Colonic mucosa (tissue), 4 donors: ENCODE results near the gene CDK5RAP1. TPM values are rescaled to one million over a fixed set of nuclear protein-coding genes. Genes with fewer than 3 reads are reported as not detected.

ENCODE experiments used
- DNase-seq: peaks from one replicate; pipeline ENCODE4 v3.0.0-alpha.2; 2020
- H3K27ac ChIP-seq: fragments of 200-600 bp; one replicate; pipeline ENCODE4 v1.8.0; 2021
- H3K27me3 ChIP-seq: fragments of 200-600 bp; one replicate; pipeline ENCODE4 v1.8.0; 2021
- H3K36me3 ChIP-seq: fragments of 200-600 bp; one replicate; pipeline ENCODE4 v1.8.0; 2021
- H3K4me1 ChIP-seq: fragments of 200-600 bp; one replicate; pipeline ENCODE4 v1.8.0; 2021; ENCODE audit warnings: mild to moderate bottlenecking
- H3K4me3 ChIP-seq: fragments of 200-600 bp; one replicate; pipeline ENCODE4 v1.8.0; 2021
- H3K9ac ChIP-seq, 2 donors: one replicate each; pipeline ENCODE4 v1.7.0; 2013; ENCODE audit warnings: control low read depth in 2 of 2, low read depth in 2 of 2, low read length in 2 of 2
- H3K9me3 ChIP-seq: fragments of 200-600 bp; one replicate; pipeline ENCODE4 v1.8.0; 2021
- intact Hi-C: fragments of 100-400 bp; cut with DNase I; formaldehyde crosslinking; loops from one replicate; pipeline ENCODE4 v1.14.1; 2022
- total RNA-seq, 2 donors: library from RNA; stranded (reverse); fragmentation: NEBNext Ultra II Directional in 1 of 2; extraction: Animal tissue kit (Norgen Biotek cat#: 25700) in 1 of 2; gene quantifications; one replicate each; pipeline ENCODE4 v1.2.1, GENCODE V29; 2021
- TF ChIP-seq, protein P1 (sequence below): fragments of 200-600 bp; IDR thresholded peaks from one replicate; pipeline ENCODE4 v1.8.0; 2022; ENCODE audit warnings: antibody characterized with exemption, mild to moderate bottlenecking
- donor health status: healthy.
- donor health status: DM: no; HTN: no; CAD: no.
- donor health status: DM: no; HTN: no; CAD: no.

The CDK5RAP1 gene
- total RNA-seq, 2 donors from 2014 or later = 18.2 to 31.0 TPM

DNA sequence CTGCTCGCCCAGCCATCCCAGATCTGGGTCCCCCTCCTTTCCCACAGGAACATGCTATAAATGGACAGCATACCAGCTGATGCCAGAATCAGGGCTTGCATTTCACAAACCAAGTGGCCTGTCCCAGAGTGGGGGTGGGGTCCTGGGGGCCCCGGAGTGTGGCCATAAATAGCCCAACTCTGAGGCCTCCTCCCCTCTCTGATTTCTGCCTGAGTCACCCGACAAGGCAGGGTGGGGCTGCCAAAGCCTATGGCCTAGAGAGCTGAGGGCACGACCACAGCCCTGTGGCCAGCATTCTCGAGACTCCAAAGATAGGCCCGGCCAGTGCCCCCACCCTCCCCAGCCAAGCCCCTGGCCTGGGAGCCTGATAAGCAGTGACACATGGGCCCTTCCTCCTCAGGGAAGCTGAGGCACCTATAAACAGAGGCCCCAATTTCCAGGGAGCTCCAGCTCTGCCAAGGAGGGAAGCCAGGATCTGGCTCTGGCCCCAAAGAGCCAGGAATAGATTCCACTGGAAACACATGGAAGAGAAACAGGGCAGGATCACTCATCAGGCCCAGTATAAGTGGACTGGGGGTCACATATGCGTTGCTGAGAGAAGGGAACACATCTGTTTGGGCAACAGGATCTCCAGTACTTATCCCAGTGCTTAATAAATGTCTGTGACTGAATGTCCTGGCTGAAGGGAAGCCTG is 22.0 kb upstream of the CDK5RAP1 start:
- intact Hi-C loops = no loop called here
- TF ChIP-seq, protein P1, sequence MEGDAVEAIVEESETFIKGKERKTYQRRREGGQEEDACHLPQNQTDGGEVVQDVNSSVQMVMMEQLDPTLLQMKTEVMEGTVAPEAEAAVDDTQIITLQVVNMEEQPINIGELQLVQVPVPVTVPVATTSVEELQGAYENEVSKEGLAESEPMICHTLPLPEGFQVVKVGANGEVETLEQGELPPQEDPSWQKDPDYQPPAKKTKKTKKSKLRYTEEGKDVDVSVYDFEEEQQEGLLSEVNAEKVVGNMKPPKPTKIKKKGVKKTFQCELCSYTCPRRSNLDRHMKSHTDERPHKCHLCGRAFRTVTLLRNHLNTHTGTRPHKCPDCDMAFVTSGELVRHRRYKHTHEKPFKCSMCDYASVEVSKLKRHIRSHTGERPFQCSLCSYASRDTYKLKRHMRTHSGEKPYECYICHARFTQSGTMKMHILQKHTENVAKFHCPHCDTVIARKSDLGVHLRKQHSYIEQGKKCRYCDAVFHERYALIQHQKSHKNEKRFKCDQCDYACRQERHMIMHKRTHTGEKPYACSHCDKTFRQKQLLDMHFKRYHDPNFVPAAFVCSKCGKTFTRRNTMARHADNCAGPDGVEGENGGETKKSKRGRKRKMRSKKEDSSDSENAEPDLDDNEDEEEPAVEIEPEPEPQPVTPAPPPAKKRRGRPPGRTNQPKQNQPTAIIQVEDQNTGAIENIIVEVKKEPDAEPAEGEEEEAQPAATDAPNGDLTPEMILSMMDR = no peak
- Histone ChIP-seq H3K27ac (no peak overlapping the region), H3K9me3 (no peaks in the 10 kb centered on the region), H3K4me1 (no peaks in the 10 kb centered on the region), H3K4me3 (no peak overlapping the region), H3K9ac (no peak overlapping the region), H3K27me3 (no peaks in the 10 kb centered on the region), H3K36me3 (no peaks in the 10 kb centered on the region)
- peak; percentile 44 for DNase-seq

- Histone ChIP-seq H3K27ac (no peak overlapping the region), H3K9me3 (no peaks in the 10 kb centered on the region), H3K36me3 (no peaks in the 10 kb centered on the region), H3K4me1 (no peaks in the 10 kb centered on the region), H3K9ac (no peak overlapping the region), H3K27me3 (no peaks in the 10 kb centered on the region), H3K4me3 (no peak overlapping the region)
- DNase-seq = no peak
- intact Hi-C loops = no loop called here
- TF ChIP-seq, protein P1 = no peak
Observed at GRCh38 chr20:33419140-33419974, 18.0 kb upstream of the CDK5RAP1 start.

GRCh38 chr20:33418033-33418432 is 16.7 kb upstream of the CDK5RAP1 start:
- Histone ChIP-seq H3K9me3 (no peaks in the 10 kb centered on the region), H3K27me3 (no peaks in the 10 kb centered on the region), H3K36me3 (no peaks in the 10 kb centered on the region), H3K4me1 (no peaks in the 10 kb centered on the region), H3K27ac (no peak overlapping the region), H3K4me3 (no peak overlapping the region), H3K9ac (no peak overlapping the region)
- no peak for DNase-seq
- intact Hi-C loops = no loop called here
- TF ChIP-seq, protein P1 = no peak

DNA sequence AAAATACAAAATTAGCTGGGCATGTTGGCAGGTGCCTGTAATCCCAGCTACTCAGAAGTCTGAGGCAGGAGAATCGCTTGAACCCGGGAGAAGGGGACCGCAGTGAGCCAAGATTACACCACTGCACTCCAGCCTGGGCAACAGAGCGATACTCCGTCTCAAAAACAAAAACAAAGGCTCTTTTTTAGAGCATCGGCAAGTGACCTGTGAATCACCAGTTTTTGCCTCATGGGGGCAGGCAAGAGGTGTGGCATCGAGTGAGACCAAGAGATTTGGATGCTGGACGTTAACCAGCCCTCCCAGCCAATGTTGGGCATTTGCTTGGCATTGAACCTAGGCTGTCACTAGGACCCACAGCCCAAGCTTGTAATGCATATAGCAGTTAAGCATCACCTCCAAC is 14.6 kb upstream of the CDK5RAP1 start:
- intact Hi-C loops = no loop called here
- TF ChIP-seq, protein P1 = peak; percentile 20
- H3K27ac ChIP-seq = no peak overlapping the region
- no peak overlapping the region for H3K9ac ChIP-seq
- no peaks in the 10 kb centered on the region for H3K4me1 ChIP-seq
- no peaks in the 10 kb centered on the region for H3K9me3 ChIP-seq
- no peaks in the 10 kb centered on the region for H3K27me3 ChIP-seq
- peak; percentile 29 for DNase-seq
- no peaks in the 10 kb centered on the region for H3K36me3 ChIP-seq
- no peak overlapping the region for H3K4me3 ChIP-seq

GRCh38 chr20:33412484-33412838 is 11.1 kb upstream of the CDK5RAP1 start:
- H3K9ac ChIP-seq = no peak overlapping the region
- H3K36me3 ChIP-seq = no peaks in the 10 kb centered on the region
- TF ChIP-seq, protein P1 = no peak
- no peak for DNase-seq
- H3K27ac ChIP-seq = no peak overlapping the region
- intact Hi-C loops = no loop called here
- H3K9me3 ChIP-seq = no peaks in the 10 kb centered on the region
- no peaks in the 10 kb centered on the region for H3K4me1 ChIP-seq
- H3K27me3 ChIP-seq = no peaks in the 10 kb centered on the region
- H3K4me3 ChIP-seq = no peak overlapping the region
